ENCODE measurements around the gene FBXO33.
"Not testable (repeated sequence)": the region's sequence is repeated elsewhere in the genome, so short reads cannot be mapped to it uniquely, and the experiment has no call there.

Gene FBXO33

DNA sequence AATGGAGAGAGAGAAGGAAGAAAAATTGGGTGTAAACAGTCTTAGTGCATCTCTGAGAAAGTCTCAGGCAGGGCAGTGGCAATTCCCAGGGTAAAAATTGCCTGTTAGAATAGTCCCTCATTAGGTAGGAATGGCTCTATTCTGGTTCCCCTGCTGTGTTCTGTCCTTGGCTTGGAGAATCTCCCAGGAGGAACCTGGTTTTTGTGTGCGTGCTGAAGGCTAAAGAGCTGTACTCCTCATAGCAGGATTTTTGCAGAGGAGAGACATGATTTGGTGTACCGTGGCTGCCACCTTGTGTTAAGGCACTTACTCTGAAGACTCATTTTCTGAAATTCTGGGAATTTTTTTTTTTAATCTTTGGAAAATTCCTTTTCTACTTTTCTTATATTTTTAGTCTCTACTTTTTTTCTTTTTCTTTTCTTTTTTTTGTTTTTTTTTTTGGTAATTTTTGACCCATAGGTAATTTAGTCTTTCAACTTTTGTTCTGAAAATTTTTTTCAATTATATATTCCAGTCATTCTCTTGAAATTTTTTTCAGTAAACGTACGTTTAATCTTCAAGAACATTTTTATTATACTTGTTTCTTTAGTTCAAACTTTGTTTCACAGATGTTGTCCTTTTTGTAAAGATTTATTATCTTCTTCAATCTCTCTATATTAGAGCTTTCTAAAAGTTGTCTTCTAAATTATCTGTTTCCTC is 63.8 kb downstream of the FBXO33 start:
- peak; percentile 25 for DNase-seq

DNA sequence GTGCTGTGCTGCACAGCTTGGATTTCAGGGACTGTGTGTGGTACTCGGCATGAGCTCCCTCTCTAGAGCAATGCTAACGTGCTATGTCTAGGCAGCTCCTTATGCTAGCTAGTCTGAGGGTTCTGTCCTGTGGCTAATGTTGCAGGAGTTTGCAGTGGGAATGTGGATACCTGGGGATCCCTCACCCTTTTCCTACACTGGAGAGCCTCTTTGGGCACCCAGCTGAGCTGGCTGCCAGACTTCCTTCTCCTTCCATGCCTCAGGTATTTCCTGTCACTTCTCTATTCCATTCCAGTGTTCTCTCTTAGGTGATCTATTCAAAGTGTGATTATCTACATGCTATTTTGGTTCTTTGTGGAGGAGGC is 64.9 kb downstream of the FBXO33 start:
- no peak for DNase-seq

DNA sequence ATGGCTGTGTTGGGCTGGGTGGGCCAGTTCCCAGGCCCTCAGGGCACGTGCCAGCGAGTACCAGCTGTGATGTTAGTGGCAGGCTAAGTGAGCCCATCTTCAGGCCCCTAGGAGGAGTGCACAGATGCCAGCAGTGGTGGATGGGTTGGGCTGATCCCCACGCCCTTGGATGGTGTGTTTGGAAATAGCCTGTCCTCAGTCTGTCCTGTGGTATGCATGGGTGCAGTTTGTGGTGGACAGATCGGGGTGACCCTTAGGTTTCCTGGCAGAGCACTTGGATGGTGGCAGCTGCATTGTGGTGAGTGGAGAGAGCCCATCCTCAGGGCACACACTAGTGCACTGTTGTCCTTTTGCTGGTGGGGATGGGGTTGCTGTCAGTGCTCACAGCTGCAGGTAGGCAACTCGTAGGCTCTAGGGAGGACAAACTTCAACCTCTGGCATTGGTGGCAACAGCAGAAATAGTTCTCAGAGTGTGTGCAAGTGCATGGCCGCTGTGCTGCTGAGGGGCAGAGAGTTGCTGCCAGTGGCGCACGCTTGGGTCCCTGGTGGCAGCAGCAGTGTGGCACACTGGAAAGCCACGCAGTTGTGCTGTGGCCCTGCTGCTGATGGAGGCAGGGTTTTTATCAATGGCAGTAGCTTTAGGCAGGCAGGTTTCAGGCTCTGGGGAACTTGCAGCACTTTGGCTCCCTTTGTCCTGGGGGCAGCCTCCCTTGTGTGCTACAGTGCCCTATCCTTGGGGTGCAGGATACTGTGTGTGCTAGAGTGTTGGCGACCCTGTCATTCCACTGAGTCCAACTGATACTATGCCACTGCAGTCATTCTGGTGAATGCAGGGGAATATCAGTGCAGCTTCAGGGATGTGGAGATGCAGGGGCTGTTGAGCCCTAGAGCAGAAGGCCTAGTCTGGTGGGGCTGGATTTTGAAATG is 65.5 kb downstream of the FBXO33 start:
- DNase-seq, result no peak

DNA sequence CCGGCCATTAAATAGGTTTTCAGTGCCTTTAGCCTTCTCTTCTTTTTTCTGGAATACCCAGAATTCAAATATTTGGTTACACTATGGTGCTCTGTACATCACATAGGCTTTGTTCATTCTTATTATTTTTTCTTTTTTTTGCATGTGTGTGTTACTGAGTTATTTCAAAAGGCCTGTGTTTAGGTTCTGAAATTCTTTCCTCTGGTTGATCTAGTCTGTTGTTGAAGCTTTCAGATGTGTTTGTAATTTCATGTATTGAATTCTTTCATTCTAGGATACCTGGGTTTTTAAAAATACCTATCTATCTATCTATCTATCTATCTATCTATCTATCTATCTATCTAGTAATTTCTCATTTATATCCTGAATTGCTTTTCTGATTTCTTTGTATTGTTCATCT is 66.9 kb downstream of the FBXO33 start:
- no peak for DNase-seq

DNA sequence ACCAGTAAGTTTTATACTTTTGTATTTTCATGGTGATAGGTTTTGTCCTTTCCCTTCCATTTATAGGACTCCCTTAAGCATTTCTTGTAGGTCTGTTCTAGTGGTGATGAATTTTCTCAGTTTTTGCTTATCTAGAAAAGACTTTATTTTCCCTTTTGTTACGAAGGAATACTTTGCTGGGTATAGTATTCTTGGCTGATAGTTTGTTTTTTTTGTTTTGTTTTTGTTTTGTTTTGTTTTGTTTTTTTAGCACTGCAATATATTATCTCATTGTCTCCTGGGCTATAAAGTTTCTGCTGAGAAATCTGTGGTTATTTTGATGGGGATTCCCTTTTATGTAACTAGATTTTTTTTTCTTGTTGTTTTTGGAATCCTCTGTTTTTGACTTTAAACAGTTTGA is 67.7 kb downstream of the FBXO33 start:
- DNase-seq, result no peak

DNA sequence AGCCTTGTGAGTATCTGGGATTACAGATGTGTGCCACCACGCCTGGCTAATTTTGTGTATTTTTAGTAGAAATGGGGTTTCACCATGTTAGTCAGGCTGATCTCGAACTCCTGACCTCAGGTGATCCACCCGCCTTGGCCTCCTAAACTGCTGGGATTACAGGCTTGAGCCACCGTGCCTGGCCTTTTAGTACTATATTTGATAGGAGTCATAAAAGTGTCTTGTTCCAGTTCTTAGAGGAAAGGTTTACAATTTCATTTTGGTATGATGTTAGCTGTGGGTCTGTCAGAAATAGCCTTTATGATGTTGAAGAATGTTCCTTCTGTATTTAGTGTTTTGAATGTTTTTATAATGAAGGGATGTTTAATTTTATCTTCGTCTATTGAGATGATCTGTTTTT is 70.7 kb downstream of the FBXO33 start:
- not testable (repeated sequence) for DNase-seq

DNA sequence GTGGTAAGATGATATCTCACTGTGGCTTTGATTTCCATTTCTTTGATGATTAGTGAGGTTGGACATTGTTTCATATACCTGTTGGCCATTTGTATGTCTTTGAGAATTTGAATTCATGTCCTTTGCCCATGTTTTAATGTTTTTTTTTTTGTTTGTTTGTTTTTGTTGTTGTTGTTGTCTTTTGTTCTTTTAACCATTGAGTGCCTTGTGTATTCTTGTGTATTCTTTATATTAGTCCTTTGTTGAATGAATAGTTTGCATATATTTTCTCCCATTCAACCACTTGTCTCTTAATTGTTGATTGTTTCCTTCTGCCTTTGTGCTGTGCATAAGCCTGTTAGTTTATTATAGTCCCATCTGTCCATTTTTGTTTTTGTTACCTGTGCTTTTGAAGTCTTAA is 71.9 kb downstream of the FBXO33 start:
- DNase-seq, result no peak

DNA sequence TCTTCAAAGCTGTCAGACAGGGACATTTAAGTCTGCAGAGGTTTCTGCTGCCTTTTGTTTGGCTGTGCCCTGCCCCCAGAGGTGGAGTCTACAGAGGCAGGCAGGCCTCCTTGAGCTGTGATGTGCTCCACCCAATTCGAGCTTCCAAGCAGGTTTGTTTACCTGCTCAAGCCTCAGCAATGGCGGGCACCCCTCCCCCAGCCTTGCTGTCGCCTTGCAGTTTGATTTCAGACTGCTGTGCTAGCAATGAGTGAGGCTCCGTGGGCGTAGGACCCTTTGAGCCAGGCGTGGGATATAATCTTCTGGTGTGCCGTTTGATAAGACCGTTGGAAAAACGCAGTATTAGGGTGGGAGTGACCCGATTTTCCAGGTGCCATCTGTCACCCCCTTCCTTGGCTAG is 73.2 kb downstream of the FBXO33 start:
- not testable (repeated sequence) for DNase-seq

DNA sequence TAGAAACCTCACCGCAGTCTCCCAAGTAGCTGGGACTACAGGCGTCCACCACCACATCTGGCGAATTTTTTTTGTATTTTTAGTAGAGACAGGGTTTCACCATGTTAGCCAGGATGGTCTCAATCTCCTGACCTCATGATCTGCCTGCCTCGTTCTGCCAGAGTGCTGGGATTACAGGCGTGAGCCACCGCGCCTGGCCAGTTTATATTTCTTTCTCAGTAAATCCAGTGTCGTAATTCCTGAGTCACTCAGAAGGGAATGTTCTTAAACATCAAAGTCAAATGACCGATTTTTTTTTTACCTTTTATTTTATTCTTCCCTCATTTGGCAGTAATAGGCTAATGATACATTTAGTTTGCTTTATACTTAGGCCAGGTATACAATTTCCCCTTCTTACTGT is 80.5 kb downstream of the FBXO33 start:
- DNase-seq, result no peak

DNA sequence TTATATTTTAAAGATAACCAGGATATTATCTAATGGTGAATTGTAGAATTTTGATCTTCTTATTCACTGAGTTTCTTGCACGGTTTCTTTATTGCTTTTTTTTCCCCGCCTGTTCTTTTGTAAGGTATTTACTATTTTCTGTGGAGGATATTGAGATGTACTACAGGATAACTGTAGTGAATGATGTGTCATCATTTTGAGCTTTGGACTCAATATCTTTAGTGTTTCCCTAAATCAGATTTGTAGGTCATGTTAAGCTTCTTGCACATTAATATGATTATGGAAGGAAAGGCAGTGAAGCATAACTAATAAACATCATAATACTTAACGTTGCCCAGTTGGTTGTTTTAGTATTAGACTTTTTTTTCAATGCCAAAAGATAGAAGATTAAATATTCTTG is 81.4 kb downstream of the FBXO33 start:
- no peak for DNase-seq

Measured in suppressor macrophage treated with lipopolysaccharide for 4 hours (primary cell).